Glutamatergic neuron (in vitro differentiated cells): Measurements from ENCODE around the gene ARHGAP45. TPM values are rescaled to one million over a fixed set of nuclear protein-coding genes. Genes with fewer than 3 reads are reported as not detected.

Experiments used
- DNase-seq: peaks from one replicate; pipeline ENCODE4 v3.0.0; 2022
- H3K27ac Mint-ChIP-seq: one replicate; pipeline ENCODE4 v1.8.0; 2020; ENCODE audit warnings: mild to moderate bottlenecking, mixed read lengths, inconsistent platforms; ENCODE audit not compliant: unreplicated experiment
- H3K27me3 Mint-ChIP-seq: one replicate; pipeline ENCODE4 v1.8.0; 2020; ENCODE audit warnings: mild to moderate bottlenecking, moderate library complexity, mixed read lengths, inconsistent platforms; ENCODE audit not compliant: unreplicated experiment
- H3K36me3 Mint-ChIP-seq: one replicate; pipeline ENCODE4 v1.8.0; 2020; ENCODE audit warnings: mild to moderate bottlenecking, mixed read lengths, inconsistent platforms; ENCODE audit not compliant: unreplicated experiment
- H3K4me1 Mint-ChIP-seq: one replicate; pipeline ENCODE4 v1.8.0; 2020; ENCODE audit warnings: mild to moderate bottlenecking, low read depth, mixed read lengths, inconsistent platforms; ENCODE audit not compliant: unreplicated experiment
- H3K4me3 Mint-ChIP-seq: one replicate; pipeline ENCODE4 v1.8.0; 2020; ENCODE audit warnings: mild to moderate bottlenecking, mixed read lengths, inconsistent platforms; ENCODE audit not compliant: unreplicated experiment
- H3K9me3 Mint-ChIP-seq: one replicate; pipeline ENCODE4 v1.8.0; 2020; ENCODE audit warnings: mild to moderate bottlenecking, moderate library complexity, mixed read lengths, inconsistent platforms; ENCODE audit not compliant: unreplicated experiment
- CTCF ChIP-seq: fragments of 200-600 bp; sonication (generic); IDR thresholded peaks from one replicate; pipeline ENCODE4 v1.5.0; 2021; ENCODE audit not compliant: partially characterized antibody, unreplicated experiment
- total RNA-seq: library from RNA; stranded (reverse); fragmentation: NEBNext Ultra II Directional; extraction: Animal tissue kit (Norgen Biotek cat#: 25700); gene quantifications from one replicate; pipeline ENCODE4 v1.2.1, GENCODE V29; 2021; ENCODE audit not compliant: unreplicated experiment

ARHGAP45 gene
- total RNA-seq, 1 donor from 2014 or later = 1.7 TPM

- H3K27ac Mint-ChIP-seq = no peak overlapping the region
- no peak for DNase-seq
- no peak for TF ChIP-seq CTCF
- no peaks in the 10 kb centered on the region for H3K4me1 Mint-ChIP-seq
- no peak overlapping the region for H3K4me3 Mint-ChIP-seq
- H3K9me3 Mint-ChIP-seq = peaks cover 19% of the 10 kb centered on the region
- H3K36me3 Mint-ChIP-seq = peaks cover 23% of the 10 kb centered on the region
- peaks cover 5% of the 10 kb centered on the region for H3K27me3 Mint-ChIP-seq
These were observed 13.5 kb upstream of the ARHGAP45 start for GRCh38 chr19:1053176-1054101.

- H3K9me3 Mint-ChIP-seq = peaks cover 19% of the 10 kb centered on the region
- H3K36me3 Mint-ChIP-seq = peaks cover 25% of the 10 kb centered on the region
- H3K27ac Mint-ChIP-seq = no peak overlapping the region
- H3K27me3 Mint-ChIP-seq = peaks cover 5% of the 10 kb centered on the region
- no peak for DNase-seq
- no peak for TF ChIP-seq CTCF
- no peak overlapping the region for H3K4me3 Mint-ChIP-seq
- H3K4me1 Mint-ChIP-seq = no peaks in the 10 kb centered on the region
These were observed 12.6 kb upstream of the ARHGAP45 start for GRCh38 chr19:1054102-1055027.

GRCh38 chr19:1055028-1055425, 11.9 kb upstream of the ARHGAP45 start:
- DNase-seq = no peak
- Mint-ChIP-seq H3K27me3 (peaks cover 5% of the 10 kb centered on the region), H3K27ac (no peak overlapping the region), H3K9me3 (peaks cover 19% of the 10 kb centered on the region), H3K4me1 (no peaks in the 10 kb centered on the region), H3K4me3 (no peak overlapping the region), H3K36me3 (peaks cover 25% of the 10 kb centered on the region)
- TF ChIP-seq CTCF = no peak

GRCh38 chr19:1055886-1056620, 10.9 kb upstream of the ARHGAP45 start:
- peaks cover 5% of the 10 kb centered on the region for H3K27me3 Mint-ChIP-seq
- H3K9me3 Mint-ChIP-seq = peaks cover 19% of the 10 kb centered on the region
- H3K4me1 Mint-ChIP-seq = no peaks in the 10 kb centered on the region
- peaks cover 25% of the 10 kb centered on the region for H3K36me3 Mint-ChIP-seq
- no peak for TF ChIP-seq CTCF
- no peak overlapping the region for H3K4me3 Mint-ChIP-seq
- no peak for DNase-seq
- H3K27ac Mint-ChIP-seq = no peak overlapping the region
